ENCODE measurements around the gene DACH1.
"Not testable (repeated sequence)": the region's sequence is repeated elsewhere in the genome, so short reads cannot be mapped to it uniquely, and the experiment has no call there.

Gene DACH1

DNA sequence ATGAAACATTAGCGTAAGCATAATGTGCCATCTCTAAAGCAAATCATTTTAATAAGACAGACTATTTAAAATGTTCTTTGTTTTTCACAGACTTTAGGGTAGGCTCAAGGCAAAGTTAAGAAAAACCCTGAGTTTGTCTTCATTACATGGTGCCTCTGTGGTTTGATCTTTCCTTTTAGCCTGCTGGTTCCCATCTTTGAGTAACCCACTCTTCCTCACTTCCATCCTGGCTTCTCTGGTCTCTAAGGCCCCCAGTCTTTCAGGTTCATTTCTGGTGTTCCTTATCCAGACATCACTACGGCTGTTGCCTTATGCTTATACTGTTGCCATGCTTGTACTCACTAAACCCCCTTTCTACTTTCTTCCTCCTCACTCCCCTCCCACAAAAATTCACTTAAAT lies 38.4 kb downstream of the DACH1 start:
- DNase-seq: no peak

DNA sequence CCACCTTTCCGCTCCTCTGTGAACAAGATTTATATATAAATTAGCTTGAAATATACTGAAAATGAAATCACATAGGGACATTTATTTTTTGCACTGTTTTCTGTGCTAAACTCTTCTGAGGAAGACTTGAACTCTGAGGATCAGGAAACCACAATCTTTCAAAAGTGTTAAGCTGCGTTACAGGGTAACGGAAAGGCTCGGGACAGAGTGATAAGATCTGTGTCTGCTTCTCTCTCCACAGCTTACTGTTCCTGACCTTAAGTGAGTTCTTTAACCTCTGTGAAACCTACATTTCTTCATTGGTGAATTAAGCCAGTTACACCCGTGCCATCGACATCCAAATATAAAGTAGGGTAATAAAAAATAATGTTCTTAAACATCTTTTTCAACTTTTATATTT lies 38.9 kb downstream of the DACH1 start:
- DNase-seq: no peak

GRCh38 chr13:71827241-71827640 lies 39.8 kb downstream of the DACH1 start:
- DNase-seq: no peak

DNA sequence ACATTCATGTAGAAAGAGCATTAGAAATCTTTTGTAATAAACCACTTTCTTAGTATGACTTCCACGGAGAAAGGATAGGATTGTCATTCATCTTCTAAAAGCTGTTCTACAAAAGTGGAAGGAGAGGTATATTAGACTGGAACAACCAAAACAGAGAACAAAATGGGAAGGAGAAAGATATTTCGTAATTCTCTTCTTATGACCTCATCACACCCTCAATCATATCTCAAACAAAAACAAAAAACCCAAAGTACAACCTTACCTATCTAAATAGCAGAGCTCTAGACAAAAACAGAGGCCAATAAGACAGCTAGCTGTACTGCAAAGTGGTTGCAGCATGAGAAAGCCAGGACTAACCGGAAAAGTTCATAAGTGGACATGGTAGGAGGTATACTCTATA lies 46.3 kb downstream of the DACH1 start:
- no peak for DNase-seq

DNA sequence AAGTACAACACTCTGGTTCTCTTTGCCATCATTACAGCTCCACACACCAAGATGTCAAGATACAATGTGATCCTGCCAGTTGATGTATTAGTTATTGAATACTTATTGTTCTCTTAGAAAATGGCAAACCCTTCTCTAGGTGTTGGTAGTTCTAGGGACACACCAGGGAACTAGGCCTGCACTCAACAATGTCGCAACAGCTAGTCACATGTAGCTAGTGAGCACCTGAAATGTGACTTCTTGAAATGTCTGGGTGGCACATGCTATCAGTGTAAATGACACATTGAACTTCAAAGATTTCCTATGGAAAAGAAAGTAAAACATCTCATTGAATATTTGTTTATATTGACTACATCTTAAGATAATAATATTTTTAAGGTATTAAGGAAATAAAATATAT lies 49.7 kb downstream of the DACH1 start:
- DNase-seq: no peak

DNA sequence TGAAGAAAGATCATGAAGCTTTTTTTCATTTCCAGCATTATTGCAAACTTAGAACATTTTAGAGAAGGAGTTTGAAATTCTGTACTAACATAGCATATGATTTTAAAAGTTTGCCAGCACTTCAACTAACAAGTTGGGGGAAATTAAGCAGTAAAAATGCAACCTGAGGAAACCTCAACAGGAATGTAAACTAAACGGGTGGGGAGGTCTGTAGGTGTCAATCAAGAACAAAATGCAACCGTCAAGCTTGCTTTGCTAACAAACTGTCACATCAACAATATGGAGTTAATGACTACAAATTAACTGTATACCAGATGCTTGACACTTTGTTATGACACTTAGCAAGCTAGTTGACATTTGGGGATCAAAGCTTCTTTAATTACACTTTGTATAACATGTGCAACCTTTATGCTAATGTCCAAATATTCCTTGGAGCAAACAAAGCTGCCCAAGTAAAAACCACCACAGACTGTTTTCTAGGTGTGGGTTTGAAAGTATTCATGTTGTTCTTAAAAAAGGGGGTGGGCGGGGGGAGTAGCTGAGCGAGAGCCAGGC lies 52.1 kb downstream of the DACH1 start:
- DNase-seq: peak in 2 of 3 experiments; percentile 45 to 86

GRCh38 chr13:71813187-71813586 lies 53.8 kb downstream of the DACH1 start:
- no peak for DNase-seq

- DNase-seq: no peak
These were observed 55.7 kb downstream of the DACH1 start for GRCh38 chr13:71811344-71811743.

- DNase-seq: no peak
These were observed 58.3 kb downstream of the DACH1 start for GRCh38 chr13:71808708-71809107.

GRCh38 chr13:71806886-71807285 lies 60.1 kb downstream of the DACH1 start:
- no peak for DNase-seq

DNA sequence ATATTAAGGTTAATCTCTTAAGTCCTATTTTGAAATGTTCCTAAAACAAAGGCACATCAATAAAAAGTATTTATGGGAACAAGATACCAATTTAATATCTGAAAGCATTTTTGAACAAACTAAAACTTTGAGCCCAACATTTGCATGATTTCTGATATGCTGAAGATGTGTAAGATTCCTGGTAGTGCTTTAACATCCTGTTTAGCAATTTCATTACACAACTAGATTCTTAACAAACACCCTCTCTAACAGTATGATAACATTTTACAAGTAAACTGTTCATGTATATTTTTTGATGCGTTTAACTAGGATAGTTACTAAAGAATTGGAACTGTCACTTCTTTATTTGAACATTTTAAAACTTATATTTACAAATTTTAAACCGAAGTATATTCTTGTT lies 63.9 kb downstream of the DACH1 start:
- DNase-seq: peak in 1 of 3 experiments; percentile 61

- peak in 2 of 3 experiments; percentile 70 to 96 for DNase-seq
These were observed 65.2 kb downstream of the DACH1 start for GRCh38 chr13:71801781-71802180.

GRCh38 chr13:71801165-71801760 lies 65.7 kb downstream of the DACH1 start:
- peak in 1 of 3 experiments; percentile 64 for DNase-seq

GRCh38 chr13:71799324-71799723 lies 67.7 kb downstream of the DACH1 start:
- DNase-seq: peak in 1 of 3 experiments; percentile 41

DNA sequence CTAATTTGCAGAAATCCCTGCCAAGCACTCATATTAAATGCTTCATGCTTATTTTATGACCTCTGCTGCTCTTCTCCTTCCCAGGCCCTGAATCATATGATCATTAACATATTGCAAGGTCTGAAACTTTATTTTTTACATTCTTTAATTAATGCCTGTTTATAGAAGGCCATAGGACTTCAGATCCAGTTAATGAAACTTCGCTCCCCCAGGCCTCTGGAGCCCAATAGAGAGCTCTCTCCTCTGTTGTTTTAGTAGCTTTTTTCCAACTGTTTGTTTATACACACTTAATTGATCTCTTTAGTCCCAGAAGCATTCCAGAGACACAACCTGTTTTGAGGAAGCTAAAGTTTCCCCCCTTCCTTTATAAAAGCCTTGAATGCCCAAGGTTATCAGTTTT lies 68.3 kb downstream of the DACH1 start:
- peak in 2 of 3 experiments; percentile 11 to 54 for DNase-seq

GRCh38 chr13:71797517-71797916 lies 69.5 kb downstream of the DACH1 start:
- DNase-seq: peak in 2 of 3 experiments; percentile 51 to 86

- no peak for DNase-seq
These were observed 77.2 kb downstream of the DACH1 start for GRCh38 chr13:71789693-71790329.

DNA sequence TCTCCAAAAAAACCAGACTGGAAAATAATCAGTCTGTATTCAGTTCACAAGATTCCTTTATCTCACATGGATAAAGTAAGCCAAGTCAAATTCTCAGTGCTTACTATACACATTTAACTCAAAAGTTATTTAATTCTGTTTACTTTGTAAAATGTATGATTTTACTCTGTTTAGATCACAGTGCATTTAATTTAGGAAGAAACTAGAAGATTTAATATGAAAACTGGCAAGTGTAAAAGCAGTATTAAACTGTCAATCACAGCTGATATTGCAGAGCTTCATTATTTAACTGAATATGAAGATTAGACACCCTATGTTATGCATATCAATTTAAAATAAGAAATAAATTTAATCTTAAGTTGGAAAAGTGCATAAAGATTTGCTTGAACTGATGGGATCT lies 78.0 kb downstream of the DACH1 start:
- DNase-seq: no peak

- no peak for DNase-seq
These were observed 79.6 kb downstream of the DACH1 start for GRCh38 chr13:71787414-71787813.

GRCh38 chr13:71786875-71787274 lies 80.1 kb downstream of the DACH1 start:
- DNase-seq: peak in 1 of 3 experiments; percentile 31

DNA sequence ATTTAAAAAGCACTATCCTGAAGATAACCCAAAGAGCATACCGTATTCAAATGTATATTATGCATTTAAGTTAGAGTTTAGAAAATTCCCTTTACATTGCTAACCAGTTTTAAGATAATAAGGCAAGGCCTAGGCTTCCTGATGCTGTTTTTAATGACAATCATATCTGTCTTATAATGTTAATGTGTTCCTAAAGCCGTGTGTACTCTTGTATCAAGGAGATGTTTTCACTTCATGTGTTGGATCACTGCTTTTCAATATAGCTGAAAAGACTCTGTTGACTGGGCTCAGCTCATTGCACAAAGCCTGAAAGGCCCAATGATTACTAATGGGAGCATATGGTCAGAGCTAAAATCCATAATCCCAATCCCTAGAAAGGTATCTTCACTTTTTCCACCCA lies 81.6 kb downstream of the DACH1 start:
- DNase-seq: no peak

DNA sequence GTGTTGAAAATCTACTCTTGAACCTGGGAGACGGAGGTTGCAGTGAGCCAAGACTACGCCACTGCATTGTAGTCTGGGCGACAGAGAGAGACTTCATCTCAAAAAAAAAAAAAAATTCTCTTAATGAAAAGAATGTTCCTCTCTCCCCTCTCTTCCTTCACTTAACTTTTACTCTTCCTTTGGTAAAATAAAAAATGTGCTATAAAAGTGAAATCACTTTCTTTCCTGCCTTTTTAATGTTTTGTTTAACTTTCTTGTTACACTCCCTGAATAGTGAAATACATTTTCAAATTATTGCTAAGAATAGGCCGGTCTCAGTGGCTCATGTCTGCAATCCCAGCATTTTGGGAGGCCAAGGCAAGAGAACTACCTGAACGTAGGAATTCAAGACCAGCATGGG lies 86.5 kb downstream of the DACH1 start:
- DNase-seq: no peak

DNA sequence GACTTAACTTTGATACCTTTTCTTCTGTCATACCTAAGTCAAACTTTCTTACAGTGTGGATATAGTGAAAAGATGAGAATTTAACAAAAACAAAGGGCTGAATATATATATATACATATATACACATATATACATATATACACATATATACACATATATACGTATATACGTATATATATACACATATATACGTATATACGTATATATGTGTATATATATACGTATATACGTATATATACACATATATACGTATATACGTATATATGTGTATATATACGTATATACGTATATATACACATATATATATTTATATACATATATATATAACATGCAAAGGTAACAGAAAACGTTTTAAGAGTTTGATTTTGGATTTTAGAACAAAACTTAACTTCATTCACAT lies 88.0 kb downstream of the DACH1 start:
- not testable (repeated sequence) for DNase-seq

DNA sequence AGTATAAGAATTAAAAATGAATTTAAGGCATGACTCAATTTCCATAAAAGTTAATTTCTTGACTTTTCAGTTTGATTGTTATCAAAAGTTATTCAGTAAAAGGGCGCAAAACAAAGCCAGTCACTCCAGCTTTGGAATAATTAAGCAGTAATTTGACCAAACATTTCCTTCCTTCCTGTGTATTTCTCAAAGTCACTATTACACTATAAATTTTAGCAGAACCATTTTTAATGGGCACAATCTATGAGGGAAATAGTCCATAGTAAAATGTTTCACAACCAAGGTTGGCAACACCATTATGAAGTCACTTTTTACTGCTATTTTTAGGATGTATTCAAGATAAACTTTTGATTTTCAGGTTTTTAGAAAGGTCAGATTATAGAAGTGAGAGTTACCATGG lies 91.0 kb downstream of the DACH1 start:
- DNase-seq: no peak

GRCh38 chr13:71774863-71775262 lies 92.1 kb downstream of the DACH1 start:
- DNase-seq: no peak
